OCI-LY7 (cell line): ENCODE results near the gene SACM1L. TPM values are rescaled to one million over a fixed set of nuclear protein-coding genes. Genes with fewer than 3 reads are reported as not detected.

Experiments
- BruUV-seq: library from RNA; stranded (reverse); fragments of 400-500 nt; replicated peaks from 2 replicates; lab custom pipeline; 2021; lab: Mats Ljungman, UMichigan
- CTCF ChIA-PET: fragments of 300-600 bp; sonication (Branson Sonifier 250); formaldehyde crosslinking; loops from one replicate; lab custom pipeline; 2022; ENCODE audit warnings: antibody characterized with exemption; ENCODE audit not compliant: unreplicated experiment; lab: Charles Lee
- POLR2A ChIA-PET: fragments of 300-600 bp; sonication (Branson Sonifier 250); formaldehyde crosslinking; loops from one replicate; lab custom pipeline; 2022; ENCODE audit warnings: antibody characterized with exemption; lab: Charles Lee
- DNase-seq: peaks from one replicate; pipeline ENCODE4 v3.0.0-alpha.2; 2015; ENCODE audit warnings: low spot score
- H2AFZ ChIP-seq: fragments of 200-600 bp; sonication (generic), shearing (Covaris generic); 2 replicates; pipeline ENCODE4 v1.6.1; 2014; ENCODE audit warnings: mild to moderate bottlenecking, antibody characterized with exemption, low read length, moderate library complexity
- H3K27ac ChIP-seq: fragments of 200-600 bp; sonication (generic); 2 replicates; pipeline ENCODE4 v1.5.1; 2014; ENCODE audit warnings: mixed run types, low read depth, mild to moderate bottlenecking, moderate library complexity, low read length, inconsistent platforms; ENCODE audit not compliant: poor library complexity, severe bottlenecking
- H3K36me3 ChIP-seq: fragments of 200-600 bp; sonication (generic); 2 replicates; pipeline ENCODE4 v1.6.1; 2014; ENCODE audit warnings: mild to moderate bottlenecking, antibody characterized with exemption, low read length, moderate library complexity, mixed read lengths; ENCODE audit not compliant: insufficient read depth
- H3K4me1 ChIP-seq: fragments of 200-600 bp; sonication (generic); 2 replicates; pipeline ENCODE4 v1.5.1; 2014; ENCODE audit warnings: mild to moderate bottlenecking, low read length; ENCODE audit not compliant: insufficient read depth, poor library complexity, severe bottlenecking
- H3K4me2 ChIP-seq: fragments of 200-600 bp; sonication (generic); 2 replicates; pipeline ENCODE4 v1.6.1; 2014; ENCODE audit warnings: mild to moderate bottlenecking, low read length
- H3K4me3 ChIP-seq: fragments of 200-600 bp; sonication (generic); 2 replicates; pipeline ENCODE4 v1.5.1; 2014; ENCODE audit warnings: mild to moderate bottlenecking, low read depth, low read length; ENCODE audit not compliant: poor library complexity, severe bottlenecking
- H3K79me2 ChIP-seq: fragments of 200-600 bp; sonication (generic); 2 replicates; pipeline ENCODE4 v1.6.1; 2016; ENCODE audit warnings: low read depth, mild to moderate bottlenecking, low read length, moderate library complexity, mixed read lengths; ENCODE audit not compliant: insufficient read depth
- H3K9me2 ChIP-seq: fragments of 200-600 bp; sonication (generic); 2 replicates; pipeline ENCODE4 v1.6.1; 2016; ENCODE audit warnings: mild to moderate bottlenecking, low read length, mixed read lengths; ENCODE audit not compliant: insufficient read depth
- H3K9me3 ChIP-seq: fragments of 200-600 bp; sonication (generic); 2 replicates; pipeline ENCODE4 v1.6.1; 2014; ENCODE audit warnings: mild to moderate bottlenecking, mixed run types, low read length, mixed read lengths
- H4K20me1 ChIP-seq: fragments of 200-600 bp; sonication (generic); 2 replicates; pipeline ENCODE4 v1.6.1; 2014; ENCODE audit warnings: mild to moderate bottlenecking, antibody characterized with exemption, low read length, moderate library complexity, mixed read lengths; ENCODE audit not compliant: insufficient read depth
- EZH2phosphoT487 ChIP-seq: fragments of 200-600 bp; sonication (generic); IDR thresholded peaks from 2 replicates; pipeline ENCODE4 v1.6.1; 2018; ENCODE audit warnings: low read depth, borderline replicate concordance, mild to moderate bottlenecking, mixed run types, antibody characterized with exemption, low read length, moderate library complexity, mixed read lengths
- intact Hi-C: fragments of 100-400 bp; cut with micrococcal nuclease; formaldehyde crosslinking; loops from one replicate; pipeline ENCODE4 v1.10.0; 2022; ENCODE audit not compliant: unreplicated experiment
- total RNA-seq, 2 experiments: library from RNA; depleted of rRNA in 1 of 2; stranded (reverse); fragments of >200 nt in 1 of 2; shearing (Covaris generic) in 1 of 2; gene quantifications; 2 replicates each; pipeline ENCODE4 v1.2.3, GENCODE V29; 2014 to 2022
- TF ChIP-seq, protein P1 (sequence below): fragments of 200-600 bp; sonication (generic); conservative IDR thresholded peaks from 2 replicates; pipeline ENCODE4 v1.5.1; 2014; ENCODE audit warnings: mild to moderate bottlenecking, antibody characterized with exemption, low read length, moderate library complexity, mixed read lengths

The SACM1L gene
- total RNA-seq, 2 experiments from 2014 or later, result 35.5 to 54.9 TPM

DNA sequence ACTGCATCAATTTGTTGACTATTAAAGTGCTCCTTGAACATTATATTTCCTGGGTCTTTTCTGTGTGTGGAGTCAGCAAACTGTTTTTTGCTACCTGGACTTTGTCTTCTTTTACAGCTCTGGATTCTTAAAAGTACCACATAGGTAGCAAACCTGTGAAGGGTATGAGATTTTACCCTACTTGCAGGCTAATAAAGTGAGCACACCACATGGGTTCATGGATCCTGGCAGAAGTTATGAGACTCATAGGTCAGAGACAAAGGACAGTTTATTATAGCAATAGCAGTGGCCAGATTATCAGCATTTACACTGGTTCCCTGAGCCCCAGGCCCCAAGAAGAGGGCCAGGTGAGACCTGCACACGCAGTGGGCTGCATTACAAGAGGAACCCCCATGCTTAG is 8.0 kb upstream of the SACM1L start:
- no peak overlapping the region for H2AFZ ChIP-seq
- no peak for DNase-seq
- ChIA-PET POLR2A (no interaction called here), CTCF (no interaction called here)
- H3K27ac ChIP-seq, result no peak overlapping the region
- H3K36me3 ChIP-seq, result no peaks in the 10 kb centered on the region; the same call in 1 of the 2 replicates
- intact Hi-C loops, result no loop called here
- H3K9me2 ChIP-seq, result no peaks in the 10 kb centered on the region
- no peaks in the 10 kb centered on the region for H3K4me1 ChIP-seq
- no peak overlapping the region for H3K4me2 ChIP-seq
- H3K4me3 ChIP-seq, result no peak overlapping the region
- no peaks in the 10 kb centered on the region for H3K9me3 ChIP-seq
- TF ChIP-seq EZH2phosphoT487, result no peak
- TF ChIP-seq, protein P1, sequence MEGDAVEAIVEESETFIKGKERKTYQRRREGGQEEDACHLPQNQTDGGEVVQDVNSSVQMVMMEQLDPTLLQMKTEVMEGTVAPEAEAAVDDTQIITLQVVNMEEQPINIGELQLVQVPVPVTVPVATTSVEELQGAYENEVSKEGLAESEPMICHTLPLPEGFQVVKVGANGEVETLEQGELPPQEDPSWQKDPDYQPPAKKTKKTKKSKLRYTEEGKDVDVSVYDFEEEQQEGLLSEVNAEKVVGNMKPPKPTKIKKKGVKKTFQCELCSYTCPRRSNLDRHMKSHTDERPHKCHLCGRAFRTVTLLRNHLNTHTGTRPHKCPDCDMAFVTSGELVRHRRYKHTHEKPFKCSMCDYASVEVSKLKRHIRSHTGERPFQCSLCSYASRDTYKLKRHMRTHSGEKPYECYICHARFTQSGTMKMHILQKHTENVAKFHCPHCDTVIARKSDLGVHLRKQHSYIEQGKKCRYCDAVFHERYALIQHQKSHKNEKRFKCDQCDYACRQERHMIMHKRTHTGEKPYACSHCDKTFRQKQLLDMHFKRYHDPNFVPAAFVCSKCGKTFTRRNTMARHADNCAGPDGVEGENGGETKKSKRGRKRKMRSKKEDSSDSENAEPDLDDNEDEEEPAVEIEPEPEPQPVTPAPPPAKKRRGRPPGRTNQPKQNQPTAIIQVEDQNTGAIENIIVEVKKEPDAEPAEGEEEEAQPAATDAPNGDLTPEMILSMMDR, result no peak
- no TSS peak for BruUV-seq
- no peaks in the 10 kb centered on the region for H3K79me2 ChIP-seq
- H4K20me1 ChIP-seq, result no peaks in the 10 kb centered on the region

GRCh38 chr3:45681846-45682245 is 7.3 kb upstream of the SACM1L start:
- Histone ChIP-seq H3K4me2 (no peak overlapping the region), H3K4me1 (no peaks in the 10 kb centered on the region), H3K9me3 (no peaks in the 10 kb centered on the region), H2AFZ (no peak overlapping the region), H3K4me3 (no peak overlapping the region), H3K79me2 (no peaks in the 10 kb centered on the region), H3K9me2 (no peaks in the 10 kb centered on the region), H3K36me3 (no peaks in the 10 kb centered on the region; the same call in 1 of the 2 replicates), H3K27ac (no peak overlapping the region), H4K20me1 (no peaks in the 10 kb centered on the region)
- ChIA-PET CTCF (no interaction called here), POLR2A (no interaction called here)
- intact Hi-C loops, result no loop called here
- TF ChIP-seq EZH2phosphoT487, result no peak
- TF ChIP-seq, protein P1, result no peak
- no TSS peak for BruUV-seq
- DNase-seq, result no peak

DNA sequence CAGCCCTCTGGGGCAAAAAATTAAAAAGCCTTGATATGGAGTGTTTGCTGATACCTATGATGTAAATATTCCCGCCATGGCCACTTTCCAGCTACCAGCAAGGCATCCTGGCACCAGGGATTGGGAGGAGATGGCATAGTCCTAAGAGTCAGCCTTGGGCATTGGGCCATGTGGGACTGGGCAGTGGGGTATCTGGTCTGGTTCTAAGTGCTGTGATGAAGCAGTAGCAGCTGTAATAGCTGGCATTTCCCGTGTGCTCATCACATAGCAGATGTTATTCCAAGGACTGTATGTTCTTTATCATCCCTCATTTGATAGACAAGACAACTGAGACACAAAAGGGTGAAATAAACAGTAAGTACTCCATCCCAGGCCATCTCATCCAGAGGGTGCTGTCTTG is 6.9 kb upstream of the SACM1L start:
- no peak for DNase-seq
- intact Hi-C loops, result no loop called here
- no peak overlapping the region for H3K4me2 ChIP-seq
- no peaks in the 10 kb centered on the region for H3K4me1 ChIP-seq
- H3K36me3 ChIP-seq, result no peaks in the 10 kb centered on the region; the same call in 1 of the 2 replicates
- no peaks in the 10 kb centered on the region for H3K9me3 ChIP-seq
- no peak overlapping the region for H3K27ac ChIP-seq
- no peak overlapping the region for H2AFZ ChIP-seq
- ChIA-PET CTCF (no interaction called here), POLR2A (interaction anchor here (0.5 to 0.6 kb wide), 2 partner anchors 17 to 68 kb away, joined by 3 read pairs; no protein-coding TSS in a partner anchor)
- no peaks in the 10 kb centered on the region for H4K20me1 ChIP-seq
- TF ChIP-seq EZH2phosphoT487, result no peak
- TF ChIP-seq, protein P1, result no peak
- no TSS peak for BruUV-seq
- H3K79me2 ChIP-seq, result no peaks in the 10 kb centered on the region
- H3K9me2 ChIP-seq, result no peaks in the 10 kb centered on the region
- no peak overlapping the region for H3K4me3 ChIP-seq
